Bronchial epithelial cell (primary cell): ENCODE measurements around the gene CATSPERB. TPM values are rescaled to one million over a fixed set of nuclear protein-coding genes. Genes with fewer than 3 reads are reported as not detected.
A peak's percentile ranks its signal among the peaks of the same experiment; 100 is the strongest.
"Not testable (repeated sequence)": the region's sequence is repeated elsewhere in the genome, so short reads cannot be mapped to it uniquely, and the experiment has no call there.

Experiments
- DNase-seq: peaks from one replicate; pipeline ENCODE4 v3.0.0-alpha.2; 2010; ENCODE audit warnings: low read depth
- FAIRE-seq: peaks from 2 replicates; lab custom pipeline; 2011; peaks lifted over from hg19 to GRCh38; lab: Jason Lieb, UNC
- H3K27me3 ChIP-seq: 2 replicates; pipeline ENCODE4 v1.5.1; 2011; ENCODE audit warnings: low read length; ENCODE audit not compliant: control insufficient read depth, insufficient read depth
- H3K36me3 ChIP-seq: 2 replicates; pipeline ENCODE4 v1.5.1; 2011; ENCODE audit warnings: low read length; ENCODE audit not compliant: control insufficient read depth, insufficient read depth
- H3K4me3 ChIP-seq: 2 replicates; pipeline ENCODE4 v1.5.1; 2011; ENCODE audit warnings: mild to moderate bottlenecking, low read depth, low read length, control low read depth
- CTCF ChIP-seq: IDR thresholded peaks from 2 replicates; pipeline ENCODE4 v1.5.1; 2011; ENCODE audit warnings: mild to moderate bottlenecking, moderate library complexity, low read length, control low read depth, inconsistent platforms; ENCODE audit not compliant: insufficient read depth, severe bottlenecking
- total RNA-seq: library from RNA; depleted of rRNA; stranded (reverse); fragments of >200 nt; gene quantifications from 2 replicates; pipeline ENCODE4 v1.2.1, GENCODE V29; 2014

The CATSPERB gene
- total RNA-seq, 1 donor from 2014 or later: 2.1 TPM

DNA sequence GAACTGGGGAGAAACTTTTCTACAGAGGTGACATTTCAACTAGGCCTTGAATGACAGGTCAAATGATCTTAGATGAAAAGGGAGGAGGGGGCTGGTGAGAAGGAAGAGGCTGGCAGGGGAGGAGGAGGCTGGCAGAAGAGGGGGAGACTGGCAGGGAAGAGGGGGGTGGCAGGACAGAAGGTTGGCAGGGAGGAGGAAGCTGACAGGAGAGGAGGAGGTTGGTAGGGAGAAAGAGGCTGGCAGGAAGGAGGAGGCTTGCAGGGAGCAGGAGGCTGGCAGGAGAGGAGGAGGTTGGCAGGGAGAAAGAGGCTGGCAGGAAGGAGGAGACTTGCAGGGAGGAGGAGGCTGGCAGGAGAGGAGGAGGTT is 158.4 kb downstream of the CATSPERB start:
- no peaks in the 10 kb centered on the region for H3K36me3 ChIP-seq
- no peaks in the 10 kb centered on the region for H3K27me3 ChIP-seq
- DNase-seq (no peak), FAIRE-seq (no peak)
- peak overlapping the region; percentile 42 for H3K4me3 ChIP-seq
- no peak for TF ChIP-seq CTCF

- no peak overlapping the region for H3K4me3 ChIP-seq
- no peaks in the 10 kb centered on the region for H3K36me3 ChIP-seq
- DNase-seq (no peak), FAIRE-seq (no peak)
- no peaks in the 10 kb centered on the region for H3K27me3 ChIP-seq
- no peak for TF ChIP-seq CTCF
Measured at GRCh38 chr14:91570021-91570420, 161.9 kb downstream of the CATSPERB start.

DNA sequence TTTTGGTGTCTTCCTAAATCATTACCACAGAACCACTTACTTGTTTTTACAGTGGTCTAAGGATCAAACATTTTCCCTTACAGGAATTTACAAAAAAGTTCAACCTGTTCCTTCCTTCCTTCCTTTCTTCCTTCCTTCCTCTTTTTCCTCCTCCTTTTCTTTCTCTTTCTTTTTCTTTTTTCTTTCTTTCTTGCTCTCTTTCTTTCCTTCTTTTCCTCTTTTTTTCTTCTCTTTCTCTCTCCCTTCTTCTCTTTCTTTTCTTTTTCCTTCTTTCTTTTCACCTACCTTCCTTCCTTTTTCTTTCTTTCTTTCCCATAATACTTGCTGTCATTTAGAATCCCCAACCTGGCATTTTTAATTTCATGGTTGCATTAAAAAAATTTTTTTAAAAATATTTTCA is 162.6 kb downstream of the CATSPERB start:
- FAIRE-seq: no peak
- no peaks in the 10 kb centered on the region for H3K27me3 ChIP-seq
- TF ChIP-seq CTCF: no peak
- no peak for DNase-seq
- H3K36me3 ChIP-seq: no peaks in the 10 kb centered on the region
- no peak overlapping the region for H3K4me3 ChIP-seq

DNA sequence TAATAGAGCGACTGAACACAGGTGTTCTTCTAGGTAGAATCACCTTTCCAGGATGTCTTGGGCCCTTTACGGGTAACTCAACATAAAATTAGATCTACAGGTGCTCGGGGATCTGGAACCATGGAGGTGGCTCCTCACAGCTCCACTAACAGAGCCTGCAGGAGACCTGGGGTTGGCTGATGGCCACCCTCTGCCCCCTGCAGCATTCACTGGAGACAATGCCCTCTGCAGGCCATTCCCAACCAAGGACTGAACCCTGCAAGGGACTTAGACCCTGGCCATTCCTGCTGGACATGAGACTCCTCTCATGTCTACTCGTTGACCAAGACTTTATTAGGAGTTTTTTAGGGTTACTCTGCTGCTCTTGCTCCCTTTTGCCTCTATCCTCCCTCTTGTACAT is 163.3 kb downstream of the CATSPERB start:
- FAIRE-seq: no peak
- Histone ChIP-seq H3K27me3 (no peaks in the 10 kb centered on the region), H3K36me3 (no peaks in the 10 kb centered on the region), H3K4me3 (no peak overlapping the region)
- peak; percentile 5 for TF ChIP-seq CTCF
- no peak for DNase-seq

DNA sequence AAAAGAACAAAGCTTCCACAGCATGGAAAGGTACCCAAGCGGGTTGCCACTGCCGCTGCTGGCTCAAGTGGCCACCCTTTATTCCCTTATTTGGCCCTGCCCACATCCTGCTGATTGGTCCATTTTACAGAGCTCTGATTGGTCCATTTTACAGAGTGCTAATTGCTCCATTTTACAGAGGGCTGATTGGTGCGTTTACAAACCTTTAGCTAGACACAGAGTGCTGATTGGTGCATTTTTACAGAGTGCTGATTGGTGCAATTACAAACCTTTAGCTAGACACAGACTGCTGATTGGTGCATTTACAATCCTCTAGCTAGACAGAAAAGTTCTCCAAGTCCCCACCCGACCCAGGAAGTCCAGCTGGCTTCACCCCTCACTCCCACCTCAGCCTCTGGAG is 164.1 kb downstream of the CATSPERB start:
- DNase-seq, H3K27me3 ChIP-seq, FAIRE-seq, H3K36me3 ChIP-seq, H3K4me3 ChIP-seq: not testable (repeated sequence)

DNA sequence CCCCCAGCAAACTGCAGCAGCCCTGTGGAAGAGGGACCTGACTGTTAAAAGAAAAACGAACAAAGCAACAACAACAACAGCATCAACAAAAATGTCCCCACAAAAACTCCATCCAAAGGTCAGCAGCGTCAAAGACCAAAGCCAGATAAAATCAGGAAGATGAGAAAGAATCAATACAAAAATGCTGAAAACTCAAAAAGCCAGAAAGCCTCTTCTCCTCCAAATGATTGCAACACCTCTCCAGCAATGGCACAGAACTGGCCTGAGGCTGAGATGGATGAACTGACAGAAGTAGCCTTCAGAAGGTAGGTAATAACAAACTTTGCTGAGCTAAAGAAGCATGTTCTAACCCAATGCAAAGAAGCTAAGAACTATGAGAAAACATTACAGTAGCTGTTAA is 176.4 kb downstream of the CATSPERB start:
- peak; percentile 60 for FAIRE-seq
- peaks cover 2% of the 10 kb centered on the region for H3K27me3 ChIP-seq
- H3K4me3 ChIP-seq: no peak overlapping the region
- no peaks in the 10 kb centered on the region for H3K36me3 ChIP-seq
- no peak for TF ChIP-seq CTCF
- no peak for DNase-seq
